ENCODE results near the gene TNPO1.
A peak's percentile ranks its signal among the peaks of the same experiment; 100 is the strongest.
"Not testable (repeated sequence)": the region's sequence is repeated elsewhere in the genome, so short reads cannot be mapped to it uniquely, and the experiment has no call there.

TNPO1 gene

GRCh38 chr5:72816284-72817075, at the start of gene TNPO1:
TSS of gene TNPO1 (plus strand) at chr5:72816661. CDS start at chr5:72816738, 77 bp downstream.
- DNase-seq (ENCODE audit: low read depth): peak; percentile 62

- DNase-seq (ENCODE audit: low read depth): no peak
Measured at GRCh38 chr5:72767289-72768010, 49.0 kb upstream of the TNPO1 start.

- DNase-seq (ENCODE audit: low read depth): no peak
Measured at GRCh38 chr5:72770266-72770665, 46.2 kb upstream of the TNPO1 start.

GRCh38 chr5:72776684-72777083, 39.8 kb upstream of the TNPO1 start:
- no peak for DNase-seq (ENCODE audit: low read depth)

GRCh38 chr5:72779520-72779919, 36.9 kb upstream of the TNPO1 start:
- DNase-seq (ENCODE audit: low read depth): no peak

- no peak for DNase-seq (ENCODE audit: low read depth)
Measured at GRCh38 chr5:72783354-72783753, 33.1 kb upstream of the TNPO1 start.

DNA sequence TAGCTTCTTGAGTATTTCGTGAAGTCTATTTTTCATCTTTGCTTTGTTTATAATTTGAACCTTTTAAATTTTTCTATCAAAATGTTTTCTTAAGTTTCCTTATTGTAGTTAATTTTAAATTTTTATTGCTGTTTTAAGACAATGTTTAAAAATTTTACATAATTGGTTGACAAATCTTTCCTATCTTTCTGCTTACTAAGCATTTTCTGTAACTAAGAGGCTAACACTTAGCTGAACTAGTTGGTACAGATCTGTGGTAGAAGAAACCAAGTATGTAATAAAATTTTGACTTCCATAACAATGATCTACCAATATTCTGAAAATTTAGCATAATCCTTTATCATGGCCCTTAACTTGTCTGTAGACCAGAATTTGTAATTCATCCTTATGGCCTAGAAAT, 32.3 kb upstream of the TNPO1 start:
- no peak for DNase-seq (ENCODE audit: low read depth)

GRCh38 chr5:72785801-72786200, 30.7 kb upstream of the TNPO1 start:
- DNase-seq (ENCODE audit: low read depth): no peak

DNA sequence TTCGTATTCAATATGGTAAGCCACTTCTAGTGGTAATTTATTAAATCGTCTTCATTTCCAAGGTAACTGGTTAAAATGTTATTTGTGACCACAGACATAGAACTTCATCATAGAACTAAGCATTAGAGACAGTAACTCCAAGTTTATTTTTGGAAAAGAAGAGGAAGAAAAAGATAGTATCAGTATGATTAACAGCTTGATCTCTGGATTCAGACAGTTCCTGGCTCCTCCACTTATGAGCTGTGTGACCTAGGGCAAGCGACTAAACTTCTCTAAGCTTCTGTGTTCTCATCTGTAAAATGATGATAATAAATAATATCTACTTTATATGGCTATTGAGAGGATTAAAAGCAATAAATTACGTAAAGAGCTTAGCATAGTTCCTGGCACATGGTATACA, 29.8 kb upstream of the TNPO1 start:
- no peak for DNase-seq (ENCODE audit: low read depth)

DNA sequence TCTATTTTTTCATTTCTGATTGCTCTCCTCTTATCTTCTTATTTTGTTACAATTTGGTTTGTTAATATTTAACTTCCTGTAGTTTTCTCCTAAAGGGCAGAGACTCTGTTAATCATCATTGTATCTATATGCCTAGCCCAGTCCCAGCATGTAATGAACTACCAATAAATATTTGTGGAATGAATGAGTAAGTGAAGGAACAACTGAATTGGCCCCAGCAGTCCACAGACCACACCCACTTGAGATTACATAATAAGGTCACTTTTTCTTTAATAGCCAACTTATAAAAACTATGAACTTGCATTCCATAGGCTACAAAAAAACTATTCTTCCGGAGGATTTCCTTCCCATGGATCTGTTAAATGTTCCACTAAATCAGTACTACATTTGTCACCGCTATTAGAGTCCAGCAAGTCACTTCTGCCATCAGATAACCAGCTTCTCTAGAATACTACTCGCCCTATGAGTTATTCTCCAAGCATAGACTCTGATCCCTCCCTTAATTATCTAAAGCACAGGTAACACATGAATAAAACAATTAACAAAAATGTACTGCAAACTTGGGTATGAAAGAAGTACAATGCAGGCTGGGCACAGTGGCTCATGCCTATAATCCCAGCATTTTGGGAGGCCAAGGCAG, 27.5 kb upstream of the TNPO1 start:
- no peak for DNase-seq (ENCODE audit: low read depth)

DNA sequence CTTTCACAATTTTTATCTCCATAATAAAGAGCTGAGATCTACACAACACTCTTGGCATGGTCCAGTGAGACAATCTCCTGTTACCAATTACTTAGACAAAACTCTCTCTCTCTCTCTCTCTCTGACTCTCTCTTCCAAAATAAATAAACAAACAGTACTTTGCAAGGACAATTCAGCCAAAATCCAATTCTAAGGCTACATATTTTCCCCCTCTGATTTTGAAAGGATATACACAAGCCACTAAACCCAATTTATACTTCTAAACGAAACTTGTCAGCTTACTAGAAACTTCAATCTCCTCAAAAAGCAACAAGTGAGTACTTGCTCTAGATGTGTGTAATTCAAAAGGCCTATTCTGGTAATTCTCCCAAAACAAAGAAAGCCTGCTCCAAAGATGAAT, 26.3 kb upstream of the TNPO1 start:
- no peak for DNase-seq (ENCODE audit: low read depth)

GRCh38 chr5:72792662-72793061, 23.8 kb upstream of the TNPO1 start:
- DNase-seq (ENCODE audit: low read depth): not testable (repeated sequence)

- no peak for DNase-seq (ENCODE audit: low read depth)
Measured at GRCh38 chr5:72796001-72796400, 20.5 kb upstream of the TNPO1 start.

DNA sequence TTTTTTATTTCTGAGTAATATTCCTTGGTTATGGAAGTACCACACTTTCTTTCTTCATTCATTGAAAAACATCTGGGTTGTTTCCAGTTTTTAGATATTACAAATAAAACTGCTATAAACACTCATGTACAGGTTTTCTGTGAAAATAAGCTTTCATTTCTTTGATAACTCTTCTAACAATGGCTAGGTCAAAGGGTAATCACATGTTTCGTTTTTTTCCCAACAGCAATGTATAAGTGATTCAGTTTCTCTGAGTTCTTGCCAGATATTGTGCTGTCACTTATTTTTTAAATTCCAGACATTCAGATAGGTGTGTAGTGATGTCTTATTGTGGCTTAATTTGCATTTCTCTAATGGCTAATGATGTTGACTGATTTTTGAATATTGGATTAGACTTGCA, 16.7 kb upstream of the TNPO1 start:
- DNase-seq (ENCODE audit: low read depth): no peak

GRCh38 chr5:72808637-72809036, 7.8 kb upstream of the TNPO1 start:
- not testable (repeated sequence) for DNase-seq (ENCODE audit: low read depth)

DNA sequence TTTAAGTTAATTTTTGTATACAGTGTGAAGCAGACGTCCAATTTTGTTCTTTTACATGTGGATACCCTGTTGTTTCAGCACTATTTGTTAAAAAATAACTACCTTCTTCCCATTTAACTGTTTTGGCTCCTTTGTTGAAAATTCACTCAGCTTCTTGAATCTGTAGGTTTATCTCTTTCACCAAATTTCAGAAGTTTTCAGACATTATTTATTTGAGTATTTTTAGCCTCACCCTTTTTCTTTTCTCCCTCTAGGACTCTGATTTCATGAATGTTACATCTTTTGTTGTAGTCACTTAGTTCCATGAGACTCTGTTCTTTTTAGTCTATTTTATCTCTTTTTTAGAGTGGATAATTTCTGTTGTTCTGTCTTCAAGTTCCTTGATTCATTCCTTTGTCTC, 4.6 kb upstream of the TNPO1 start:
- no peak for DNase-seq (ENCODE audit: low read depth)

GRCh38 chr5:72812488-72812887, 4.0 kb upstream of the TNPO1 start:
- no peak for DNase-seq (ENCODE audit: low read depth)

- no peak for DNase-seq (ENCODE audit: low read depth)
Measured at GRCh38 chr5:72814104-72814503, 2.4 kb upstream of the TNPO1 start.

GRCh38 chr5:72814864-72815263, 1.6 kb upstream of the TNPO1 start:
- DNase-seq (ENCODE audit: low read depth): no peak

DNA sequence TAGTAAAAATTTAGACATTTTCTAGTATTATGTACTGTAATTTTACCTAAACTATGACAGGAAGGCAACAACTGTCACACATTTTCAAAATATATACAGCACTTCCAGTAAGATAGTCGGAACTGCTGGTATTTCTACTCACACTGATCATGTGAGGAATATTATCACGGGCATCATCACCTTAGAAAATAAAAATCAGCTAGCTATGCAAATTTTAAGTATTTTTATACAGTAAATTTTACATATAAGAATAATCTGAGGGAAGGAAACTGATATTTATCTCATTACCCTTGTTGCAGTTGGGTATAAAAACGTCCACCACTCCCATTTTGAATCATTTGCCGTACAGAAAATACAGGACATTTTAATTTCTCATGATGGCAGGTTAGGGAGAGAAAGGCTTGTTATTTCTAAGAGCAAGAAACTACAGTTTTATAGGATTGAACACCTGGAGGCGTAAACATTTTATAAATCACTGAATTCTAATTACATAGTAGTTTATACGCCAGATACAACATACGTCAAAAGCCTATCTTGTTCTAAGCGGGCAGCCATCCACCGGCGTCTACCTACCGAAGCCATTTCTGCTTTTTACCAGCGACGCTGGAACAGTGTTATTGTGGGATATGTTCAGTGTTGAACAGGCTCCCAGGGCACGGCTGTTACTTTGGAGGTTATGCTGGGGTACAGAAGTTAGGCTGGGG, 729 bp upstream of the TNPO1 start:
- peak; percentile 17 for DNase-seq (ENCODE audit: low read depth)

DNA sequence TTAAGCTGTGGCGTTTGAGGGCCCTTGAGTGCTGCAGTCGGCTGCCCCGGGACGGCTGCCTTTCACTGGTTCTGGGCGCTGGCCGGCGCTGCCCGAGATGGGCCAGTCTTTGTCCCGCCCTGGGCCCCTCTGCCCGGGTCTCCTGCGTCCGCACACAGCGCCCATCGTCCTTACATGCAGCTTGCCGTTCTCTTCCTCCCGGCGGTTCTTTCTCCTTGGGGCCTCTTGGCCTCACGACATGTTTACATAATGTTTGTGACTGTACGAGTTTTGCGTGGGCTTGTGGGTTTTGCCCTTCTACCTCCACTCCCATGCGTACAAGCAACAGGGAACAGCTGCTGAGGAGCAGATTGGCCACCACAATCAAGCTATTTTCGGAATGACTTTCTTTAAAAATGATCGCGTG, 618 bp downstream of the TNPO1 start:
- peak; percentile 19 for DNase-seq (ENCODE audit: low read depth)

DNA sequence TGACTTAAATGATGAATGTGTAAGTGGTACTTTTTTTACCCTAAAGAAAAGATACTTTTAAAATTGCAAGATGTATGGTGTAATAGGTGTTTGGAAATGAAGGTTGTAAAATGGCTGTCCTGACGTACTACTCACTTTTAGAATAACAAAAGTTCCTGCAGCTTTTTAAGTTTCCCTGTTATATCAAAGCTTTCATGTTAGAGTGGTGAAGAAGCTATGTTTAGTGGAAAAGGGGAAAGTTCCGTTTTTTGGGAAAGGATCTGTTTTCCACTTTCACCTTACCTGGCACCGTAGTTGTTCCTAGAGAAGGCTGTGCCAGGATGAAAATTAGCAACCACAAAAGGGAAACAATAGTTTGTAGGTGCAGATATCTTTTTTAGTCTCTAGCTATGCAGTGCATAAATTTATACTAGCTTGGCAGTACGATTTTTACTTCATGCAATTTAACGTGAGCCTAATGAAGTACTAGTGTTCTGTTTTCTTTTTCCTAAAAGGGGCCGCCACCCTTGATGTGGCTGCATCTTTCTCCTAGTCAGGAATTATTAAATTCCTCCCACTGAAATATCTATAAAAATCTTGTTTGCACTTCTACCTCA, 1.3 kb downstream of the TNPO1 start:
- no peak for DNase-seq (ENCODE audit: low read depth)
